Skeletal muscle cell (primary cell): ENCODE results near the gene ABCG1.
A peak's percentile ranks its signal among the peaks of the same experiment; 100 is the strongest.

Source experiments
- DNase-seq: peaks from one replicate; pipeline ENCODE4 v3.0.0-alpha.2; 2010; ENCODE audit warnings: low read depth
- H3K4me3 ChIP-seq: 2 replicates; pipeline ENCODE4 v1.5.1; 2011; ENCODE audit warnings: low read depth, mild to moderate bottlenecking, control low read depth, low read length, moderate library complexity

The ABCG1 gene

DNA sequence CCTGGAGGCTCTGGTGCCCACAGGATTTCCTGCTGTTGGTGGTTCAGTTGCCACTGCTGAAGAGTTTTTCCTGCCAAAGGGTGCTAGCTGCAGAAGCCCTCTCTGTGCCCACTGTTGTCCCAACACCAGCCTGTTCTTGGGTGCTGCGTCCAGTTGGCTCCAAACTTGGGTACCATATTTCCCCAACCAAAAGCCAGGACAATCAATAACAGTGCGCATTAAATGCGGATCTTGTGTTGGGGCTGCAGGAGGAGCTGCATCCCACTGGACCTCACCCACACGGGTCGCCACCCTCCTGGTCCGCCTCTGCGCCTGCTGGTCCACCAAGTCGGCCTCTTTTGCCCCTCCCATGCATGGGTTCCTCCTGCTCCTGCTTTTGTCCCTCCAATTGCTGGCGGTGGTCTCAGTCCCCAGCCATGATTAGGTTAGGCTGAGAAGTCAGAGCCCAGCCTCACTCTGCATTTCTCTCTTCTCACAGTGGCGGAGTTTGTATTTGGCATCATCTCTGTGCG is 9.8 kb downstream of the ABCG1 start:
- DNase-seq: no peak
- H3K4me3 ChIP-seq: no peak overlapping the region

DNA sequence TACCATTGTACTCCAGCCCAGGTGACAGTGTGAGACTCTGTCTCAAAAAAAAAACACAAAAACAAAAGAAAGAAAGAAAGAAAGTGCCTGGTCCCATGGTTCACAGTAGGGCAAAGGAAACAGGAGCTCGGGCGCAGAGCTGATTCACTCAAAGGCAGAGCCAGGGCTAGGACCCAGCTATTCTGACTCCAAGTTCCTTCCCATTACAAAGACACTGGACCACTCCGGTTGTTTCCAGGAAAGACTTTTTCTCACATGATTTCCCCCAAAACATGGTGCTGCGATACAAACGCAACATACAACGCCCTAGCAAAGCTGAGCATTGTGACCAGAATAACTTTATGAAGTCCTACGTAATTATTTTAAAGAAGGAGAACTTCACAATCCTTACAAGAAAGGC is 10.7 kb downstream of the ABCG1 start:
- H3K4me3 ChIP-seq: no peak overlapping the region
- no peak for DNase-seq

DNA sequence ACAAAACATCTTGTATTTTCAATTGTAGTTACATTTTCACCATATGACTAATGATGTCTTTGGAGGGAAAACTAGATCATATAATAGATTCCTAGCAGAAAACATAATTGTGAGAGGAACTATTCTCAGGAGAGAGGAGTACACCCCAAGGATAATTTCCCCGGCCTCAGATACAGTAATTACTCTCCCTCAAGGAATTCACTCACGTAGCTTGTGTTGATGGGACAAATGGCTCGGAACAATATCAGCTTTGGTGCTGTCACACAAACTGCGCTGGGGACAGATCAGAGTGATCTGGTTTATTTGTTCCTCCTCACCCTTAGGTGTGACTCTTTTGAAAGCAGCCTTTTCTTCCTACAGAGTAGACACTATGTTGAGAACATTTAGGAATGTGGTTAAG is 11.2 kb downstream of the ABCG1 start:
- H3K4me3 ChIP-seq: no peak overlapping the region
- DNase-seq: no peak

DNA sequence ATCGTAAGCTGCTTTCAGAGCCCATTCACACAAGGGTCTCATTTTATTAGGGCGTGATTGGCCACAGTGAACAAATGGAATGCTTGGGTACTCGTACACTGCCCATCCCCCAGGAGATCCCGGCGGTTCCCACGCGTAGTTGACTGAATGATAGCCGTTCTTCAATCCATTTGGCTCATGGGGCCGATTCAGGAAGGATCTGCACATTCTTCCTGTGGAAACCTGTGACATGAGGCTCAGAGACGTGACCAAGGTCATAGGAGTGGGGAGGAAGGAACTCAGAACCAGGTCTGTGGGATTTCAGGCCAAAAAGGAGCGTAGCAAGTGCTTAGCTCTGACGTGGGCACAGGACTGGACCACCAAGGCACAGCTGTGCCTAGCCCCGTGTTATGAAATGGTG is 11.7 kb downstream of the ABCG1 start:
- H3K4me3 ChIP-seq: no peak overlapping the region
- no peak for DNase-seq

DNA sequence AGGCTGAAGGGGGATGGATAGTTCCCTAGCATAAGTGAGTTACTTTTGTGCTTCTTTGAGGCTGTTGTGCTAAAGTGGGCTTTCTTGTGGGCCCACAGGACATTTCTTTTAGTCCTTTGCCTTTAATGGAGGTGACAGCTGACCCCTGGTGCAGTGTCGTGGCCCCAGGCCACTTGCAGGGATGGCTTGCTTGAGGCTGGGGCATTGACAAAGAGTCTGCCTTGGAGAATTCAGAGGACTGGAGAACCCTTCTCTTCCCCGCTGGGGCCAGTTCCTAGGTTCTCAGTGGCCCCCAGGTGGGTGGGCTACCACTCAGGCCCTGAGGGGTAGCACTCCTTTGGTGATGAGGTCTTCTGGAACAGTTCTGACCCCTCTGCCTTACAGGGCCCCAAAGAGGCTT is 12.8 kb downstream of the ABCG1 start:
- no peak for DNase-seq
- H3K4me3 ChIP-seq: no peak overlapping the region

DNA sequence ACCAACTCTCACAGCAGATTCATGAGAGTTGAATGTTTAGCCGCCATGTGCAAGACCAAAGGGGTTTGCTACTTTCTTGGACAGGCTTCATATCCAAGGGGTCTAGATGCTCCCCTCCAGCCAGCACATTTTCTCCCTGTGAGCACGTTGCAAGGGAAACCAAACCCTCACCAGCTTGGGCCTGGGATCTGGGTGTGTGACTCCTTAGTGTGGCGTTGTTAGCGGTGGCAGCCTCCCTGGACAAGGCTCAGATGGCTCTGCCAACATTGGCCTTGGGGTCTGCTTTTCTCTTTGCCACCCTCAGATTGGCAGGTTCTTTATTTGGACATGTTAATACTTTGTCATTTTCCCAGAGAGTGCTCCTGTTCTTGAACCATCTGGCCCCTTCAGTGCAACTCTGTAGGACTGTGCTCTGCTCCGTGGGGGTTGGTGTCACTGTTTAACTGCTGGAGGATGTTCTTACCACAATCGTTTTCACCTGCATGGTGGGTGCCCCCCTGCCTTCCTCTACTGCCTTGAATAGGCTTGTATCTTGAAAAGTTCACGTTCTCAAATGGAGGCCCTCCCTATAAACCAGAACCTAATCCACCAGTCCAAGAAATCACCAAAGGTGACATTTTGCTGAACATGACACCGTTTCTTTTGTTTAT is 13.4 kb downstream of the ABCG1 start:
- no peak for DNase-seq
- no peak overlapping the region for H3K4me3 ChIP-seq

DNA sequence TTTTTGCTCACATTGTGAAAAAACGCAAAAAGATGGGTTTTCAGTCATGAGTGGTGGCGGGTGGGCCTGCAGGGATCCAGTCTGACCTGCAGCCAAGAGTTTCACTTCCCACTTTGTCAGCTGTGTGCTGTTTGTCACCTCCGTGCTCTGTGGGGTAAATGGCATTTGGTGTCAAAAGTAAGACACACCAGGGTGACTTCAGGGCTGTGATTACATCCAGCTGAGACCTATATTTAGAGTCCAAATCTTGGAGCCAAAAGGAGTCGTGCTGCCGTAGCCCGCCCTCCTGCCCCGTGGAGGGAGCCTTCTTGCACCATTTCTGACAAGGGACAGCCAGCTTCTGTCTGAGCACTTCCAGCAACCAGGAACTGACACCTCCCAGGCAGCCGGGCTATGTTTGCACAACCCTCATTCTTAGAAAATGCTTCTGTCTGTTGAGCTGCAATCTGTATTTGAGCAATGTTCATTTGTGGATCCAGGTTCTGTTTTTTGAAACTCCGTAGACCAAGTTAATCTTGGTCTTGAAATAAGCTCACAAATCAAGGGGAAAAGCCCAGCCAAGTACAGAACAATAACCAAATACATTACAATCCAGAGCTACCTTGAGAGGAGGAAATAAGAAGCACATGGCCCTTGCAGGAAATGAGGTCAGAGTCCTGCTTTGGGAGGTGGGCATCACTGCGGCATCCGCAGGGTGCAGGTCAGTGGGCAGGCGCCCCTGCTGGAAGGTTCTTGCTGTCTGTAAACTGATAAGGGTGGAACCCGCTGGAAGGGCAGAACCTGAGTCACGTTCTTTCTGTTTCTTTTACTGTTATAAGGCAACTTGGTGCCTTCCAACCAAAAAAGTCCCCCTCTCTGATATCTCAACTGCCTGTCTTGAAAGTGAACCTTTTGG is 14.4 kb downstream of the ABCG1 start:
- no peak overlapping the region for H3K4me3 ChIP-seq
- no peak for DNase-seq

DNA sequence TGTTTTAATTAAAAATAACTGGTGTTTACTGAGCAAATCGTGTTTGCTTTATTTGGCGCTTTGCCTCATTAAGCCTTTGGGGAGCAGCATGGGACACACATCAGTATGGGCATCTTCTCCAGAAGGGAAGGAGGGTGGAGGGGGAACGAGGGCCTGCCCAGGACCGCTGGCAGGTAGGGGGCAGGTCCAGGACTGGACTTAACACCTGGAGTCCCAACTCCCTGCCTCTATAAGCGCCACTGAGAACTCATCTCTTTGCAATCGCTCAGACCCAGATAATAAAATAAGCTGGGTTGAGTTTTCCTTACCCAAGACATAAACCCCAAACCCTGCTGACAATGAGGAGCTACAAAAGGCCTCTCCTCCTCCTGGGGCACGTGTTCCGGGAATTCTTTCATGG is 15.1 kb downstream of the ABCG1 start:
- DNase-seq: no peak
- no peak overlapping the region for H3K4me3 ChIP-seq

DNA sequence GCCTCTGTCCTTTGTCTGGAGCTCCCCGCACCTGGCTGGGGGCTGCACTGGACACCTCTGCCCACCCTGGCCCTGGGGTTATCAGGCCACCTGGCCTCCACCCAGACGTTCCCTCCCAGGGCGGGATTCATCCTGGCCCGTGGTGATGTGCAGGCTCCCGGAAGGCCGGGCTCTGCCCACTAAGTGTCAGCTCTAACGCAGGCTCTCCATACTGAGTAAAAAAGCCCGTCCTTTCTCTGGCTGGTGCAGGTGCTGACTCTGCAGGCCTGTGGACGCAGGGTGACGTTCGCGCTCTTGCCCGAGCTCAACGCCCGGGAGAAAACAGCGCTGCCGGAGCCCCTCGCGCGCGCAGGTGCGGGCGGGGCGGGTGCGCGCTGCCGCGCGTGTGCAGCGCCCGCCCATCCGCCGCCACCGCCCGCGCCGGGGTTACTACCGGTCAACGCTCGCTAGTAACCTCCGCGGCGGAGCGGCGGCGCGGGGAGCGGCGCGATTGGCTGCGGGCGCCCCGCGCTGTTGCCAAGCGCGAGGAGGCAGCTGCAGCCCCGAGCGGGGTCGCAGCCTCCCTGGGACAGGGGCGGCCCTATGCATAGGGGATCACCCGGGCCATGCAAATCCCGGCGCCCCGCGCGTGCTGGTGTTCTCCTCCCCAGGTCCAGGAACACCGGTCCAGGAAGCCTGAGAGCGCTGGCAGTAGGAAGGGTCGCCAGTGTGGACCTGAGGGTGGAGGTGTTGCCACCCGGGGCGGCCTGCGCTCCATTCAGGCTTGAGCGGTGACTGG is 15.7 kb downstream of the ABCG1 start:
- no peak for DNase-seq

DNA sequence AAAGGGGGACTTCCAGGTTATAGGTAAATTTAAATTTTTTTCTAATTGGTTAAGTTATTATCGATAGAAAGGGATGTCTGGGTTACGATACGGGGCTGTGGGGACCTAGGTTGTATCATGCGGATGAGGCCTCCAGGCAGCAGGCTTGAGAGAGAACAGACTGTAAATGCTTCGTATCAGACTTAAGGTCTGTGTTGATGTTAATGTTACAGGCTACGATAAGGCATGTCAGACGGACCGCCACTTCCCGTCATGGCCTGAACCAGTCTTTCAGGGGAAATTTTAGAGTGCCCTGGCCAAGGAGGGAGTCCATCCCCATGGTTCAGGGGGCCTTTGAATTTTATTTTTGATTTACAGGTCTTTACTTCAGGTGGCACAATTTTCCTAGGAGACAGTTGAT is 16.7 kb downstream of the ABCG1 start:
- no peak for DNase-seq
- no peak overlapping the region for H3K4me3 ChIP-seq

More for the DNA sequence above, 15.7 kb downstream of the ABCG1 start:
- H3K4me3 ChIP-seq: peak overlapping the region; percentile 38

DNA sequence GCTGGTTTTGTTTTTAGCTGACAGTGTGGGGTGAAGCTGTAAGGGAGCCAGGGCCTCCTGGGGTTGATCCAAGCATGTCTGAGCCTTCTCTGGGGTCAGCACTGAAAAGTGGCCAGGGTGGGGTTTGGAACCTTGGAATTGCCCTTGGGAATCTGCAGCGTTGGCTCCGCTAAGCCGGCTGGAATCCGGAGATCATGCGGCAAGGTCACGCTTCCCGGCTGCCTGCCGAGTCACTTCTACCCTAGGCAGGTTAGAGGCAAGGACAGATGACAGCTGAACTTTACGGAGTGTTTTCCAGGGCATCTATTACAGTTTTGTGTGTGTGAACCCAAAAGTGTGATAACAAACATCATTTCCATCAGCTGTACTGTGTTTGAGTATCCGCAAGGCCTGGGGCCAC is 17.1 kb downstream of the ABCG1 start:
- no peak overlapping the region for H3K4me3 ChIP-seq
- no peak for DNase-seq

DNA sequence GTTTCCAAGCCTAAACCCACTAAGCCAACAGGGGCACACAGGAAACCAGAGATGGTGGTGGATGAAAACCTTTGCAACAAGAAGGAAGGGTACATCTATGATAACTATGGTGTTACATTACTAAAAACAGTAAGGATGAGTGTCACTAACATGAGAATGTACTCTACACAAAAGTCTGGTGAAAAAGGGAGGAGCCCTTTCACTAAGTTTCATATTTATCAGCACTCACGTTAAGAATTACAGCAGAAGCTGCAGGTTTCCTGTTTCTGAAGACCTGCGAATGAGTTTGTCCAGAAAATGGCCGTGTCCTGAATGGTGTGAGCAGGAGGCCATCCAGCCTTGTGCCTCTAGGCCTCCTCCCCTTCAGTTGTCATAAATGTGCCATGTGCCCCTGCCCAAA is 17.8 kb downstream of the ABCG1 start:
- H3K4me3 ChIP-seq: no peak overlapping the region
- DNase-seq: no peak

DNA sequence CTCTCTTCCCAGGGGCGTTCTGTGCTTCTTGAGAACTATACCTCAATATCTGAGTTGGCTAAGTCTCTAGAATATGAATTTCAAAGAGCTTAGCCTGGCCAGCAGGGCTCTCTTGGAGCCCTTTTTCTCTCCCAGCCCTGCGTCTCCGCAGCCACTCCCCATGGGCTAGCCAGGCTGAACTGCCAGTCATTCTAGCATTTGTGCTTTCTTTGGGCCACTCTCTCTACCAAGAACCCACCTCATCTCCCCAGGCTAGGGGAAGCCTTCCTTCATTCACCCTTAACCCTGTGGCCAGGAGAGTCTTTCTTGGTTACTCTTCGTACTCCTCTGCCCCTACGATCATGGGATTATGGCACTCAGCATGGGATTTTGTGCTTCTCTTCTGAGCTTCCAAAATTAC is 18.2 kb downstream of the ABCG1 start:
- H3K4me3 ChIP-seq: no peak overlapping the region
- no peak for DNase-seq

DNA sequence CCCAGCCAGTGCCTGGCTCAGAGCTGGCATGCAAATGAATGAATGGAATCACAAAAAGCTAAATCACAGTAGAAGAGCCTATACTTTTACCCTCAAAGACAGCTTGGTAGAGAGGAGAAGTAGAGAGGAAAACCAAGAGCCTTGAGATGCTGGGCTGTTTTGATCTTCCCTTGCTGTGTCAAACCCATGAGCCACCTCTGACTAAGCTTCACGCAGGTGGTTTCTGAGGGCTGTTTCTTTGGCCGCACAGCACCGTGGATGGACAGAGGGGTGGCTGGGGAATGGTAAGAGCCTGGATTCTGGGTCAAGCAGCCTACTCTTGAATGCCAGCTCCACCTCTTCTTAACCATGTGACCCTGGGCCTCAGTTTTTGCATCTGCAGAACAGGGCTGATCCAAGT is 18.6 kb downstream of the ABCG1 start:
- DNase-seq: no peak
- H3K4me3 ChIP-seq: no peak overlapping the region

DNA sequence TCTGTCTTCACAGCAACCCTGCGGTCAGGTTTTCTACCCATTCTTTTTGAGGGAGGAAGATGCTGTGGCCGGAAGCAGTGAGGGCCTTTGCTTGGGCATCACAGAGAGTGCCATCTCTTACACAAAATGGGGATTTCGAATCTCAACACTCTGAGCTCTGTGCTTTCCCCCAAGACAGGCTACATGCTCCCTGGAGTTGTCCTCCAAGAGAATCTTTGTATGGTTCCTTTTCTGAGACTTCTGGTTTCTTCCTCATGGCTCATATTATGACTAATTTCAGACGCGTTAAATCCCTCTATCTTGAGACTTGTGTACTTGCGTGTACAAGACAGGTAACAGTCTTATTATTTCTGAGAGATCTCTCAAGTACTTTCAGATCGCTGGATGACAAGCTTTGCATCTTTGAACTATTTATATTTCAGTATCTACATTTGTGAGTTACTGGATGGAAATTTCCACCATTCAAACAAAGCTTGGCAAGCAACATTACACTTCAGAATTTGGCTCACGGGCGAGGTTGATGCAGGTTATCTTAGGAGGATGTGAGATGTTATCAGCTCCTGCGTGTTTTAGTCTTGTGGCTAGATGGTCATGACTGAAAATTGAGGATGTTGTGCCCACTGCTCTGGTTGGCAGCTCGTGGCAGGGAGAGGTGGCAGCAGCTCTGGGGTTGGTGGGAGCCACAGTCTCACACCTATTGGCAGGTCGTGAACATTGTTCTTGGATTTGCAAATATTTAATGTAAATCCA is 19.4 kb downstream of the ABCG1 start:
- no peak overlapping the region for H3K4me3 ChIP-seq
- DNase-seq: no peak

DNA sequence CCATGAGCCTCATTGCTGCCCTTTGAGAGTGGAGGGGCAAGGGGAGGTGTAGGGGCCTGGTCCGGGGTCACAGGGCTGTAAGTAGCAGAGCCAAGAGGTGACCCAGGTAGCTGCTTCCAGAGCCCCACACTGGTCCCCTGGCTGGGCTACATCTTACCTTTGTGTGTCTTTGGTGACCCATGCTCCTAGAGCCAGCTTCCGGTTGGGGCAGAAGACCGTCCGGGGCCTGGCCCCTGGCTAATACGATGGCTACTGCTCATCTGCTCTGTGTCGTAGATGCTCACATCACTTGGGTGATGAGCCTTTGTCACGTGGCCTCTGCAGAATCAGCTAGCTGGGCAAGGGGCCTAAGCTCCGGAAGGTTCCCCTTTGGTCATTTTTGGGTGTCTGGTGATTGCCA is 20.6 kb downstream of the ABCG1 start:
- H3K4me3 ChIP-seq: no peak overlapping the region
- no peak for DNase-seq

DNA sequence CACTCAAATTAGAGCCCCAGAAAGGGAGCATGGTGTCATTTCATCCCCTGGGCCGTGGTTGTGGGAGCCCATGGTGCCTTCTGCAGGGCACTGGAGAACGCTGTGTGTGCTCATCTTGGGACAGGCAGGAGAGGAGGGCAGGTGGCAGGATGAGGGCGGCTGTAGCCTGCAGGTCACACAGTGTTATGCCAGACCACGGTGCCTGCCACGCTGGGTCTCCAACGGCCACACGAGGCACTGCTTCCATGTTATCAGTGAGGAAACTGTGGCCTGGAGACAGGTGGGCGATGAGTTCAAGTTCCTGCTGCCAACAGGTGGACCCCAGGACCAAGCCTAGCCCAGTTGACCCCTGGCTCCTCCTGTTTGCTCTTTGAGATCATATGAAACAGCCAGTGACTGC is 21.0 kb downstream of the ABCG1 start:
- no peak overlapping the region for H3K4me3 ChIP-seq
- no peak for DNase-seq

DNA sequence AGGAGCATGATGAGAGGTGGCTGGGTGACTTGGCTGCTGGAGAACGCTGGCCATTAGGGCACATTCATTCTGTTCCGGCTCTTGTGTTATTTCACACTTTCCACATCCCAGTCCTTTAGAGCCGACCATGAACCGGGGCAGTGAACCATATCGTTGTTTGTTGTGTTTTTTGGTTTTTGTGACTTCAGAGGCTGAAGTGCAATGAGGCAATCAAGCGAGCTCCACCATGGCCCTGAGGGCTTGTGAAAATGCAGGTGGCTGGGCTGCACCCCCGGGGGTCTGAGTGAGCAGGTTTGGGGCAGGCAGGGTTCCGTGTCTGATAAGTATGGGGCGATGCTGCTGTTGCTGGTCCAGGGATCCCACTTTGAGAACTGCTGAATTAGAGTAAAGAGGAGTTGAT is 23.7 kb downstream of the ABCG1 start:
- no peak overlapping the region for H3K4me3 ChIP-seq
- DNase-seq: no peak

DNA sequence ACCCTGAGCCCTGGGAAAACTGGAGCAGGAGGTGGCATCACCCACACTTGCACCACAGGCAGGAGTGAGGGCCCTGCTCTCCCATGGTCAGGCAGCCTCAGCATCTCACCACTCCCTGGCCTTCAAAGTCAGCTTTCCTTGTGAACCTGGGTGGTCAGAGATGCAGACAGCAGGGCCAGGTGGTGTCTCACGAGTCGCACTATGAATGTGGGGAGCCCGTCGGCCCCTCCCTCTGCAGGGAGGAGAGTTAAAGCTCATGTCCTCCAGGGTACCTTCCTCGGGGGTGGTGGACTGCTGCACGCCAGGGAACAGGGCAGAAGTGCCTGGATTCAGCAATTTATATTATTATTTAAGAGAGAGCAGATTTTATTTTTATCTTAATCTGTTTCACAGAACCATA is 24.1 kb downstream of the ABCG1 start:
- no peak overlapping the region for H3K4me3 ChIP-seq
- no peak for DNase-seq
